Kidney (tissue), 14 donors: ENCODE measurements around the gene CIB2. TPM values are rescaled to one million over a fixed set of nuclear protein-coding genes. Genes with fewer than 3 reads are reported as not detected.

ENCODE experiments used
- DNase-seq, 5 donors: peaks; one replicate each; pipeline ENCODE4 v3.0.0-alpha.2; 2013 to 2020
- FAIRE-seq: peaks from 2 replicates; lab custom pipeline; 2012; peaks lifted over from hg19 to GRCh38; lab: Jason Lieb, UNC
- H3K27ac ChIP-seq, 2 donors: one replicate each; pipeline ENCODE4 v1.7.0; 2013; ENCODE audit warnings: low read depth in 2 of 2, low read length in 2 of 2, inconsistent platforms in 1 of 2
- H3K27me3 ChIP-seq: one replicate; pipeline ENCODE4 v1.7.1; 2013; ENCODE audit warnings: low read length, inconsistent platforms; ENCODE audit not compliant: control insufficient read depth, insufficient read depth
- H3K36me3 ChIP-seq, 3 donors: one replicate each; pipeline versions ENCODE4 v1.7.0 to v1.7.1; 2013; ENCODE audit warnings: low read length in 3 of 3, control low read depth in 1 of 3, inconsistent platforms in 1 of 3; ENCODE audit not compliant: insufficient read depth in 3 of 3, control insufficient read depth in 2 of 3
- H3K4me1 ChIP-seq, 3 donors: one replicate each; pipeline versions ENCODE4 v1.7.0 to v1.7.1; 2013; ENCODE audit warnings: low read length in 3 of 3, inconsistent platforms in 1 of 3, low read depth in 1 of 3; ENCODE audit not compliant: control insufficient read depth in 2 of 3, insufficient read depth in 2 of 3
- H3K4me3 ChIP-seq, 3 donors: one replicate each; pipeline versions ENCODE4 v1.7.0 to v1.8.1; 2013; ENCODE audit warnings: low read length in 3 of 3, control low read depth in 1 of 3, inconsistent platforms in 1 of 3
- H3K9ac ChIP-seq, 3 donors: one replicate each; pipeline versions ENCODE4 v1.7.0 to v1.7.1; 2013; ENCODE audit warnings: low read length in 3 of 3, control low read depth in 1 of 3, inconsistent platforms in 1 of 3
- H3K9me3 ChIP-seq, 3 donors: one replicate each; pipeline versions ENCODE4 v1.7.0 to v1.7.1; 2013; ENCODE audit warnings: low read length in 3 of 3, control low read depth in 1 of 3, inconsistent platforms in 1 of 3; ENCODE audit not compliant: control insufficient read depth in 2 of 3, insufficient read depth in 1 of 3
- CTCF ChIP-seq: IDR thresholded peaks from 3 replicates; pipeline ENCODE4 v1.5.1; 2012; ENCODE audit warnings: mild to moderate bottlenecking, moderate library complexity, borderline replicate concordance; ENCODE audit not compliant: insufficient read depth; ENCODE audit errors: extremely low read depth
- intact Hi-C: fragments of 100-400 bp; cut with DNase I; formaldehyde crosslinking; loops from one replicate; pipeline ENCODE4 v1.11.1; 2022
- polyA plus RNA-seq: library from polyadenylated mRNA; stranded (reverse); fragments of 350-450 nt; fragmentation: Illumina TruSeq; extraction: RNeasy Lipid Tissue Mini Kit (QIAGEN cat#74804); gene quantifications from one replicate; pipeline ENCODE4 v1.2.3, GENCODE V29; 2014; ENCODE audit warnings: low read depth, low replicate concordance; ENCODE audit not compliant: insufficient read depth
- total RNA-seq: library from RNA; stranded (reverse); fragmentation: NEBNext Ultra II Directional; extraction: Animal tissue kit (Norgen Biotek cat#: 25700); gene quantifications from one replicate; pipeline ENCODE4 v1.2.1, GENCODE V29; 2021
- donor health status: control.
- donor health status: control.
- donor health status: control.
- donor health status: control.
- donor health status: control.
- donor health status: DM: yes; HTN: yes; CAD: no.
- donor health status: Normal renal cell carcinoma (clear cell type).

CIB2 gene
- total and polyA plus RNA-seq, 2 donors from 2014 or later: 13.7 to 29.9 TPM

- no peaks in the 10 kb centered on the region for H3K36me3 ChIP-seq
- H3K9me3 ChIP-seq: no peaks in the 10 kb centered on the region
- FAIRE-seq (no peak), DNase-seq (no peak)
- H3K27ac ChIP-seq: no peak overlapping the region
- no peaks in the 10 kb centered on the region for H3K27me3 ChIP-seq
- TF ChIP-seq CTCF: no peak
- no peak overlapping the region for H3K4me3 ChIP-seq
- intact Hi-C loops: no loop called here
- H3K9ac ChIP-seq: no peak overlapping the region
- H3K4me1 ChIP-seq: peaks cover 0 to 7% (median 0%) of the 10 kb centered on the region in 3 donors
These were observed 28.5 kb downstream of the CIB2 start for GRCh38 chr15:78102741-78103140.

- Histone ChIP-seq H3K9me3 (no peaks in the 10 kb centered on the region), H3K27ac (no peak overlapping the region), H3K4me1 (peaks cover 0 to 7% (median 0%) of the 10 kb centered on the region in 3 donors), H3K4me3 (no peak overlapping the region), H3K9ac (no peak overlapping the region), H3K36me3 (no peaks in the 10 kb centered on the region), H3K27me3 (no peaks in the 10 kb centered on the region)
- FAIRE-seq: no peak
- no peak for TF ChIP-seq CTCF
- intact Hi-C loops: no loop called here
- no peak for DNase-seq
These were observed 29.0 kb downstream of the CIB2 start for GRCh38 chr15:78102211-78102610.

- no peak for TF ChIP-seq CTCF
- H3K9ac ChIP-seq: no peak overlapping the region
- FAIRE-seq: no peak
- H3K9me3 ChIP-seq: no peaks in the 10 kb centered on the region
- no peaks in the 10 kb centered on the region for H3K36me3 ChIP-seq
- peaks cover 0 to 7% (median 0%) of the 10 kb centered on the region in 3 donors for H3K4me1 ChIP-seq
- intact Hi-C loops: no loop called here
- no peak overlapping the region for H3K27ac ChIP-seq
- H3K4me3 ChIP-seq: no peak overlapping the region
- no peaks in the 10 kb centered on the region for H3K27me3 ChIP-seq
- DNase-seq: no peak
These were observed 29.7 kb downstream of the CIB2 start for GRCh38 chr15:78101423-78102105.

- TF ChIP-seq CTCF: no peak
- intact Hi-C loops: no loop called here
- no peak overlapping the region for H3K4me3 ChIP-seq
- no peak for DNase-seq
- peaks cover 0 to 7% (median 0%) of the 10 kb centered on the region in 3 donors for H3K4me1 ChIP-seq
- no peak overlapping the region for H3K9ac ChIP-seq
- FAIRE-seq: no peak
- no peaks in the 10 kb centered on the region for H3K9me3 ChIP-seq
- no peaks in the 10 kb centered on the region for H3K27me3 ChIP-seq
- H3K27ac ChIP-seq: no peak overlapping the region
- no peaks in the 10 kb centered on the region for H3K36me3 ChIP-seq
These were observed 30.4 kb downstream of the CIB2 start for GRCh38 chr15:78100886-78101285.
